Activated CD4-positive, alpha-beta memory T cell treated with anti-CD3 and anti-CD28 coated beads for 36 hours (primary cell): ENCODE measurements around the gene IGF2. TPM values are rescaled to one million over a fixed set of nuclear protein-coding genes. Genes with fewer than 3 reads are reported as not detected.

Experiments used
- CTCF ChIA-PET: fragments of 350-600 bp; sonication (Branson Sonifier 250); formaldehyde crosslinking; loops from one replicate; lab custom pipeline; 2021; ENCODE audit warnings: antibody characterized with exemption, inconsistent platforms; lab: Charles Lee
- POLR2A ChIA-PET: fragments of 350-600 bp; sonication (Branson Sonifier 250); formaldehyde crosslinking; loops from one replicate; lab custom pipeline; 2021; ENCODE audit warnings: antibody characterized with exemption; lab: Charles Lee
- DNase-seq: peaks from one replicate; pipeline ENCODE4 v3.0.0-alpha.2; 2020
- H3K27ac Mint-ChIP-seq: one replicate; pipeline ENCODE4 v1.8.0; 2021; ENCODE audit warnings: mixed read lengths
- H3K27me3 Mint-ChIP-seq: one replicate; pipeline ENCODE4 v1.8.0; 2021; ENCODE audit warnings: mixed read lengths
- H3K36me3 Mint-ChIP-seq: one replicate; pipeline ENCODE4 v1.8.0; 2021; ENCODE audit warnings: mixed read lengths
- H3K4me1 Mint-ChIP-seq: one replicate; pipeline ENCODE4 v1.8.0; 2021; ENCODE audit warnings: low read depth, mixed read lengths
- H3K4me3 Mint-ChIP-seq: one replicate; pipeline ENCODE4 v1.8.0; 2021; ENCODE audit warnings: mild to moderate bottlenecking, mixed read lengths
- H3K9me3 Mint-ChIP-seq: one replicate; pipeline ENCODE4 v1.8.0; 2021; ENCODE audit warnings: mixed read lengths
- intact Hi-C: fragments of 100-400 bp; cut with micrococcal nuclease; formaldehyde crosslinking; loops from one replicate; pipeline ENCODE4 v1.15.1; 2023
- total RNA-seq, 2 experiments: library from RNA; stranded (reverse); gene quantifications; one replicate each; pipeline ENCODE4 v1.2.3, GENCODE V29; 2021

Gene IGF2
- total RNA-seq, 2 experiments from 2014 or later = 26.5 to 27.0 TPM

DNA sequence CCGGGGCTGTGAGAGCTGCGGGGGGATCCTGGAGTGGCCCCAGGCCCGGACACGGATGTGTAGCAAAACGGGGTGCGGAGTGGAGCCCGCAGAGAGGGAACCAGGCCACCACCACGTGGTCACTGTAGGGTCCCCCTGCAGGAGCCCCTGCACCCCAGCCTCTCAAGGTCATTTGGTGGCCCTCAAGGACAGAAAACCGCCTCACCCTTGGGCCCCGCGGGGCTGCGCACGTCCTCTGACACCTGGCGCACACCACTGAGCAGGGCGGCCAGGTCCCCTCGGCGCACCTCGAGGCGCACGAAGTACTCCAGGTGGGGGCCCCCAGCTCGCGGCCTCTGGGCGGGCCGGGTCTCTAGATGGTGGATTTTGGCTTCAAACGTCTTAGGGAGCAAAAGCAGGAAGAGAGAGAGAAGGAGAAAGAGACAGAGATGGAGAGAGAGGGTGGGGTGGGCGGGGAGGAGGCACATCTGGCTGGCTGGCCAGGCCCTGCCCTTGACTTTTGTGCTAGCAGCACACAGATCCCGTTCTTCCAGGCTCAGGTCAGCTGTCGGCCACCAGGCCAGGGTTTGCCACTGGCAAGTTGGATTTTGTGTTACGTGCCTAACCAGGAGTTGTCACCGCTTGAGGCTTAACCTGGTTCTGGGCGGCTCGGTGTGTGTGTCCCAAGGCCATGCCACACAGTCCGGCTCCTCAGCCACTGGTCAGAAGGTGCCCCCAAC lies 29.3 kb upstream of the IGF2 start:
- no peaks in the 10 kb centered on the region for H3K36me3 Mint-ChIP-seq
- no peaks in the 10 kb centered on the region for H3K9me3 Mint-ChIP-seq
- no peaks in the 10 kb centered on the region for H3K4me1 Mint-ChIP-seq
- H3K4me3 Mint-ChIP-seq = no peak overlapping the region
- H3K27me3 Mint-ChIP-seq = peaks cover 4% of the 10 kb centered on the region
- CTCF ChIA-PET = interaction anchor here (0.9 to 4.6 kb wide), 2 partner anchors 252 to 253 kb away, joined by 3 to 41 read pairs; no protein-coding TSS in a partner anchor
- POLR2A ChIA-PET = interaction anchor here (0.5 kb wide), 1 partner anchor 948 kb away, joined by 4 read pairs; no protein-coding TSS in a partner anchor
- no peak for DNase-seq
- H3K27ac Mint-ChIP-seq = no peak overlapping the region
- intact Hi-C loops = no loop called here

DNA sequence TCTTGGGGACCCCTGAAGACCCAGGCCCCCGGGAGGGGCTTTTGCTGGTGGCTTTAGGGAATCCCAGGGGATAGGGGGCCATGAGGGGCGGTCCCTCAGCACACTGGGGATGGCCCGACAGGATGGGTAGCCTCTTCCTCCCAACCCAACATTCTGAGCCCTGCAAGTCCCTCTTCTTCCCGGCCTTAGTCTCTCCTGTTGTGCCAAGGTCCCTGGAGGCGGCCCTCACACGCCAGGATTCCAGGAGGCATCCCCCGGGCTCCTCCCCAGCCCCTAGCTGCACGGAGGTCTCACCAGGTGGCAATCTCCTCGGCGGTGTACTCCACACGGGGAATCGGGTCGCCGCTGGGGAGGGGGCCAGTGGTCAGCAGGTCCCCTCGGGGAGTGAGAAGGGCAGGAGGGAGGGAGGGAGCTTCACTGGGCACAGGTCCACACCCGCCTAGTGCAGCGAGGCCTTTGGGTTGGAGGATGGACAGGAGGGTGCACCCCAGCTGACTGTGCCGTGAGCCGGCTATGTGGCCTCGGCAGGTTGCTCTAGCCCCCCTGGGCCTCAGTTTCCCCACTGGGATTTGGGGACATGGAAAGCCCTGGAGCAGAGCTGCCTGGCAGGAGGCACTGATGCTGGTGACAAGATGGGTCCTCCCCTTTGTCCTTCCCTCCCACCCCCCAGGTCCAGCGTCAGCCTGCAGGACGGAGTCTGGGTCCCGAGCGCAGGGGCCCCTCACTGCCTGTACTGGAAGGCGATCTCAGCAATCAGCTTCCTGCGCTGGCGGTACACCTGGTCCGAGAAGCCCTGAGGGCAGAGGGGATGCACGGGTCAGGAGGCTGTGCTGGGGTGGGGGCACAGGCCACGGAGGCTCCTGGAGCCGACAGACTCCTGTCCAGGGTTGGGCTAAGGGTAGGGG lies 28.2 kb upstream of the IGF2 start:
- ChIA-PET POLR2A (no interaction called here), CTCF (interaction anchor here (0.6 to 4.6 kb wide), 5 partner anchors 13 to 496 kb away, joined by 3 to 41 read pairs (median 3); no protein-coding TSS in a partner anchor)
- Mint-ChIP-seq H3K9me3 (no peaks in the 10 kb centered on the region), H3K36me3 (no peaks in the 10 kb centered on the region), H3K27me3 (peaks cover 7% of the 10 kb centered on the region), H3K27ac (no peak overlapping the region), H3K4me3 (no peak overlapping the region), H3K4me1 (no peaks in the 10 kb centered on the region)
- intact Hi-C loops = no loop called here
- no peak for DNase-seq

DNA sequence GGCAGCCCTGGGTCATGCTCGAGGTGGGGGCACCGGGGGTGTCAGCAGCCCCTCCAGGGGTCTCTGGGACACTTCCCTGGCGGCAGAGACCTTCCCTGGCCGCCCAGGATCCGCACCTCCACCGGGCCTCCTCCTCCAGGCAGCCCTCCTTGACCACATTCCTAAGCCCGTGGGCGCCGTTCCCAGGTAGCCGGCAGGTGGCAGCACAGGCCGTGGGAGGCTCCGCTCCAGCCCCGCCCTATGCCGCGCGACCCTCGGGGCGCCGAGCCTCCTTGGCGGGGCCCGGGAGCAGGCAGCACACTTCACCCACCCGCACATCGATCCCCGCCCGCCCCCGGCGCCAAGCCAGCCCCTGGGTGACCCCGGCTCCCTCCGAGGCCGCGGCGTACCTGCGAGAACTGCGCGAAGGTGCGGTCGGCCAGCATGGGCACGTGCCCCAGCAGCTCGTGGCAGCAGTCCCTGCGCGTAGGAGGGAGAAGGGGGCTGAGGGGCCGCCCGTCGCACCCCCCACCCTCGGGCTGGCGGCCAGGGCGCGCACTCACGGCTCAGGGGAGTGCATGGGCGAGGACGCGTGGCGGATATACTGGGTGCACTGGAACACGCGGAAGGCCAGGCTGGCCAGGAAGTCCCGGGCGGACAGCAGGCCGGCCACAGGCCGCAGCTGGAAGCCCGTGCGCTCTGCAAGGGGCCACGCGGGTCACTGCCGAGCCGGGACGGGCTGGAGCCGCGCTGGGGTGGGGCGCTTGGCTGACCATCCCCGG lies 27.1 kb upstream of the IGF2 start:
- Mint-ChIP-seq H3K4me3 (no peak overlapping the region), H3K27me3 (peaks cover 7% of the 10 kb centered on the region), H3K27ac (no peak overlapping the region), H3K9me3 (no peaks in the 10 kb centered on the region), H3K36me3 (no peaks in the 10 kb centered on the region), H3K4me1 (no peaks in the 10 kb centered on the region)
- POLR2A ChIA-PET = no interaction called here
- CTCF ChIA-PET = interaction anchor here (0.6 to 4.6 kb wide), 5 partner anchors 15 to 330 kb away, joined by 3 to 41 read pairs (median 3); no protein-coding TSS in a partner anchor
- intact Hi-C loops = loop anchor here (1.0 kb wide), 1 partner anchor 254 kb away; no protein-coding TSS in a partner anchor
- peak; percentile 56 for DNase-seq

DNA sequence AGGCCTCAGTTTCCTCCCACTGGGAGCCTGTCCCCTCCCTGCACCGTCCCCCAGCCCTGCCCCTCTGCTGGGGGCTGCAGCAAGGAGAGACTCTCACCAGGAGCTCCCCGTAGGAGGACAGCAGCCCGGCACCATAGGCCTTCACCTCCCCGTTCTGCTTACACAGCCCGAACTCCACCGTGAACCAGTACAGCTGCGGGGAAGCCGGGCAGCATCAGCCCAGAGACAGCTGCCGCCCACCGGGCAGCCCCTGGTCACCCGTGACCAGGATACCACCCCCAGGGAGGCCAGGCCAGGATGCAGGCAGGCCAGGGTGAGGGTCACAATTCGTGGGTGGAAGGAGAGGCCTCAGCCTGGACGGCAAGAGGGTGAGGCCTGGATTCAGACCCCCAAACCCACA lies 26.4 kb upstream of the IGF2 start:
- POLR2A ChIA-PET = no interaction called here

DNA sequence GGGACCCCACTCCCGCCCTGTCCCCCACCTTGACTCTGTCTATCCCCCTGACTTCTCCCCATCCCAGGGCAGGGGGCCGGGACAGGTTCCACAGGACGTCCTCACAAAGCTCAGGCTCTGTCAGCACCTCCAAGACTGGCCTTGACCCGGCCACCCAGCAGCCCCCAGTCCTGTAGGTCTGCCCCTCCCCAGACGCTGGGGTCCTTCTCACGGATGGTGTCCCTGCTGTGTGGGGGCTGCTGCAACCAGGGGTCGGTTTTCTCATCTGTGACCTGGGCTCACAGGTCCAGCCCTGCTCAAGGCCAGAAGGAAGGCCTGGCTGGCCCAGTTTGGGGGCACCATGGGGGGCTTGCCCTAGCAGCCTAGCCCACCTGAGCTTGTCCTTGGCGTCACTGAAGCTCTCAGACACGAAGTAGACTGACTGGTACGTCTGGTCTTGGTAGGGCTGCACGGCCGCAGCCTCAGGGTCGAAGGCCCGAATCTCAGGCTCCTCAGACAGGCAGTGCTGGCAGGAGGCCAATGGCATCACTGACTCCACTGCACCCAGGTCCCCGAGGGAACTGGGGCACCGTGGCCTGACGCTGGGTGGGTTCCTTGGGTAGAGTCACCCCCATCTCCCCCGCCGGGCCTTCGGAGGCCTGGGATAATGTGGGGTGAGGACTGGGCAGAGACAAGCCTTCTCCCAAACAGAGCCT lies 25.8 kb upstream of the IGF2 start:
- H3K36me3 Mint-ChIP-seq = no peaks in the 10 kb centered on the region
- no peaks in the 10 kb centered on the region for H3K4me1 Mint-ChIP-seq
- ChIA-PET POLR2A (no interaction called here), CTCF (interaction anchor here (0.6 to 4.6 kb wide), 4 partner anchors 14 to 256 kb away, joined by 3 to 41 read pairs (median 9); no protein-coding TSS in a partner anchor)
- no peak for DNase-seq
- intact Hi-C loops = no loop called here
- no peaks in the 10 kb centered on the region for H3K9me3 Mint-ChIP-seq
- no peak overlapping the region for H3K4me3 Mint-ChIP-seq
- H3K27ac Mint-ChIP-seq = no peak overlapping the region
- peaks cover 7% of the 10 kb centered on the region for H3K27me3 Mint-ChIP-seq

More for the DNA sequence above, 26.4 kb upstream of the IGF2 start:
- no peaks in the 10 kb centered on the region for H3K4me1 Mint-ChIP-seq
- peaks cover 7% of the 10 kb centered on the region for H3K27me3 Mint-ChIP-seq
- no peak for DNase-seq
- H3K4me3 Mint-ChIP-seq = no peak overlapping the region
- intact Hi-C loops = no loop called here
- no peaks in the 10 kb centered on the region for H3K36me3 Mint-ChIP-seq
- CTCF ChIA-PET = interaction anchor here (1.1 to 4.6 kb wide), 3 partner anchors 14 to 256 kb away, joined by 3 to 41 read pairs (median 15); no protein-coding TSS in a partner anchor
- no peak overlapping the region for H3K27ac Mint-ChIP-seq
- H3K9me3 Mint-ChIP-seq = no peaks in the 10 kb centered on the region

DNA sequence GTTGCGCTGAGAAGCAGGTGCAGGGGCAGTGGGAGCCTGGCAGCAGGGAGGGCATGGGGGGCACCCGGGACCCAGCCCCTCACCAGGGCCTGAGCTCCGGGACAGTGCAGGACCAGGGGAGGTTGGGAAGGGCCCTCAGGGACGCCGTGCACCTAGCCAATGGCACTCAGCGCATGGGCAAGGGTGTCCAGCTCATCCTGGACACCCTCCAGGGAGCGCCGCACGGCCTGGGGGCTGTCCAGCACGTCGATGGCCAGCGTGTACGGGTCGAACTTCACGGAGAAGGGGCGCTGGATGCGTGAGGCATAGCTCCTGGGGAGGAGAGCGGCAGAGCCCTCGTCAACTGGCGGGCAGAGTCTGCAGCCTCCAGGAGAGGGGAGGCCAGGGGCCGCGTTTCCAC lies 24.9 kb upstream of the IGF2 start:
- Mint-ChIP-seq H3K27me3 (peaks cover 7% of the 10 kb centered on the region), H3K27ac (no peak overlapping the region), H3K4me3 (no peak overlapping the region), H3K9me3 (no peaks in the 10 kb centered on the region), H3K36me3 (no peaks in the 10 kb centered on the region), H3K4me1 (no peaks in the 10 kb centered on the region)
- no peak for DNase-seq
- intact Hi-C loops = no loop called here
- POLR2A ChIA-PET = interaction anchor here (0.6 kb wide), 1 partner anchor 255 kb away, joined by 3 read pairs; no protein-coding TSS in a partner anchor
- CTCF ChIA-PET = interaction anchor here (0.7 to 4.6 kb wide), 3 partner anchors 128 to 257 kb away, joined by 3 to 41 read pairs (median 7); no protein-coding TSS in a partner anchor

DNA sequence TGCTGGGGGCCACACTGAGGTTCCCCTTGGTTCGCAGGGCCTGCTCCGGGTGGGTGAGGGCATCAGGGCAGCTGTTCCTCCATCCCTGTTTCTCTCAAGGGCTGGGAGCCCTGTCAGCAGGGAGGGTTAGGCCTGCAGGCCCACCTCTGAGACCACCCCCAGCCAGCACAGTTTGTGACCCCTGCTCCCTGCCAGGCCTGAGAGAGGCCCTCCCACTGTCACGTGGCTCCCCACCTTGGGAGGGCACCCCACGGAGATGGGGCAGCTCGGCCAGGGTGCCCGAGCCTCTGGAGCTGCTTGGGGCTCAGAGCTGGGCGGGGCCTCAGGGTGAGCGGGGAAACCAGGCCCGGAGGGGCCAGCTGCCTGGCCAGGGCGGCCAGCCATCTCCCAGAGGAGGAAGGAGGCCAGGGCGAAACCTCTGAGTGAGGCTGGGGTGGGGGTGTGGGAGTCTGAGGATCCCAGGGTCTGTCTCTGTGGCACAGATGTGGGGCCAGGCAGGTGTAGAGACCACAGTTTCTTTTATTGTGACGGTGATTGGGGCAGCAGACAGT lies 24.3 kb upstream of the IGF2 start:
- ChIA-PET POLR2A (interaction anchor here (0.6 kb wide), 1 partner anchor 256 kb away, joined by 3 read pairs; no protein-coding TSS in a partner anchor), CTCF (interaction anchor here (0.6 to 2.2 kb wide), 5 partner anchors 12 to 258 kb away, joined by 3 to 10 read pairs (median 3); no protein-coding TSS in a partner anchor)
- intact Hi-C loops = no loop called here
- DNase-seq = no peak
- H3K4me1 Mint-ChIP-seq = no peaks in the 10 kb centered on the region
- no peak overlapping the region for H3K27ac Mint-ChIP-seq
- H3K9me3 Mint-ChIP-seq = no peaks in the 10 kb centered on the region
- no peaks in the 10 kb centered on the region for H3K36me3 Mint-ChIP-seq
- H3K27me3 Mint-ChIP-seq = peaks cover 7% of the 10 kb centered on the region
- H3K4me3 Mint-ChIP-seq = no peak overlapping the region

DNA sequence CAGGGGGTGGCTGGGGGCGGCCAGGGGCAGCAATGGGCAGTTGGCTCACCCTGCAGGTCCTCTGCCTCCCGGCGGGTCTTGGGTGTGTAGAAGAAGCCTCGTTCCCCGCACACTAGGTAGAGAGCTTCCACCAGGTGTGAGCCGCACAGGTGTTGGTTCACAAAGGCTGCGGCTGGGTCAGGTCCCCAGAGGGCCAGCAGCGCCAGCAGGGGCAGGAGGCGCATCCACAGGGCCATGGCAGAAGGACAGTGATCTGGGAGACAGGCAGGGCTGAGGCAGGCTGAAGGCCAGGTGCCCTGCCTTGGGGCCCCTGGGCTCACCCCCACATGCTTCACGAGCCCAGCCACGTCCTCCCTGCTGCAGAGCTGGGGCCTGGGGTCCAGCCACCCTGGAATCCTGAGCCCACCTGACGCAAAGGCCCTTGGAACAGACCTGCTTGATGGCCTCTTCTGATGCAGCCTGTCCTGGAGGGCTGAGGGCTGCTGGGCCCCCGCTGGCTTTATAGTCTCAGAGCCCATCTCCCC lies 21.6 kb upstream of the IGF2 start, which contains the start of gene INS:
Gene INS (minus strand): TSS at position 474 of the 524 bp plus-strand sequence. CDS start 238 bp downstream, at position 236.
- no peak for DNase-seq
- H3K36me3 Mint-ChIP-seq = no peaks in the 10 kb centered on the region
- ChIA-PET CTCF (interaction anchor here (1.9 kb wide), 1 partner anchor 10 kb away, joined by 7 read pairs; no protein-coding TSS in a partner anchor), POLR2A (no interaction called here)
- no peak within 1 kb of the TSS for H3K4me3 Mint-ChIP-seq
- intact Hi-C loops = no loop called here
- H3K9me3 Mint-ChIP-seq = no peaks in the 10 kb centered on the region
- H3K4me1 Mint-ChIP-seq = no peaks in the 10 kb centered on the region
- no peak within 1 kb of the TSS for H3K27ac Mint-ChIP-seq
- H3K27me3 Mint-ChIP-seq = peaks cover 7% of the 10 kb centered on the region

DNA sequence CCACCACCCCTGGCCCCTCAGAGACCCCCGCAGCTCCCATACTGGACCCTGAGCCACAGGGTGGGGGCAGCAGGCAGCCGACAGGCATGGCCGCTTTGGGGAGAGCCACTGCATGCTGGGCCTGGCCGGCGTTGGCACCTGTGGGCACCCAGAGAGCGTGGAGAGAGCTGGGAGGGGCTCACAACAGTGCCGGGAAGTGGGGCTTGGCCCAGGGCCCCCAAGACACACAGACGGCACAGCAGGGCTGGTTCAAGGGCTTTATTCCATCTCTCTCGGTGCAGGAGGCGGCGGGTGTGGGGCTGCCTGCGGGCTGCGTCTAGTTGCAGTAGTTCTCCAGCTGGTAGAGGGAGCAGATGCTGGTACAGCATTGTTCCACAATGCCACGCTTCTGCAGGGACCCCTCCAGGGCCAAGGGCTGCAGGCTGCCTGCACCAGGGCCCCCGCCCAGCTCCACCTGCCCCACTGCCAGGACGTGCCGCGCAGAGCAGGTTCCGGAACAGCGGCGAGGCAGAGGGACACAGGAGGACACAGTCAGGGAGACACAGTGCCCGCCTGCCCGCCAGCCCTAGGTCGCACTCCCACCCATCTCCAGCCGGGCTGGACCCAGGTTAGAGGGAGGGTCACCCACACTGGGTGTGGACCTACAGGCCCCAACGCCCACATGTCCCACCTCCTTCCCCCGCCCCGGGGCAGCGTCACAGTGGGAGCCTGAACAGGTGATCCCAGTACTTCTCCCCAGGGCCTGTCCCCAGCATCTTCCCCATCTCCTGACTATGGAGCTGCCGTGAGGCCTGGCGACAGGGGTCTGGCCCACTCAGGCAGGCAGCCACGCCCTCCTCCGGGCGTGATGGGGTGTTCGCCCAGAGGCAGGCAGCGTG lies 20.6 kb upstream of the IGF2 start:
- intact Hi-C loops = no loop called here
- CTCF ChIA-PET = interaction anchor here (1.9 to 2.7 kb wide), 2 partner anchors 9 to 158 kb away, joined by 7 to 9 read pairs; no protein-coding TSS in a partner anchor

More for the DNA sequence above, 20.6 kb upstream of the IGF2 start:
- Mint-ChIP-seq H3K27me3 (peaks cover 7% of the 10 kb centered on the region), H3K9me3 (no peaks in the 10 kb centered on the region), H3K4me3 (no peak overlapping the region), H3K36me3 (no peaks in the 10 kb centered on the region), H3K4me1 (no peaks in the 10 kb centered on the region), H3K27ac (no peak overlapping the region)
- POLR2A ChIA-PET = no interaction called here
- DNase-seq = no peak
